NCI-H1105 (cell line): Measurements from ENCODE around the gene OPTN.

Experiments used
- DNase-seq: peaks from one replicate; lab custom pipeline; 2025; lab: John Stamatoyannopoulos, UW

OPTN gene

GRCh38 chr10:13184276-13184675 lies 84.3 kb downstream of the OPTN start:
- no peak for DNase-seq

GRCh38 chr10:13184730-13185514 lies 85.0 kb downstream of the OPTN start:
- DNase-seq = peak; percentile 40

GRCh38 chr10:13187135-13187534 lies 87.2 kb downstream of the OPTN start:
- DNase-seq = no peak
